HepG2 (cell line): ENCODE results near the gene KLF5. TPM values are rescaled to one million over a fixed set of nuclear protein-coding genes. Genes with fewer than 3 reads are reported as not detected.

Experiments used
- ATAC-seq: fragments of 200-7000 bp; cut with Tn5 transposase; 3 replicates; pipeline ENCODE4 v1.9.1; 2020; ENCODE audit warnings: mild to moderate bottlenecking, moderate library complexity
- BruUV-seq: library from RNA; stranded (reverse); fragments of 400-500 nt; replicated peaks from 2 replicates; lab custom pipeline; 2021; lab: Mats Ljungman, UMichigan
- CTCF ChIA-PET: fragments of 300-600 bp; formaldehyde crosslinking; extraction: SDS; loops from one replicate; lab custom pipeline; 2021; ENCODE audit warnings: low total read pairs, inconsistent platforms, low intra/inter-chr PET ratio; lab: Yijun Ruan, JAX
- POLR2A ChIA-PET: fragments of 350-600 bp; sonication (Branson Sonifier 250); formaldehyde crosslinking; loops from one replicate; lab custom pipeline; 2020; ENCODE audit warnings: antibody characterized with exemption, inconsistent platforms; lab: Yijun Ruan, JAX
- DNase-seq: peaks from one replicate; pipeline ENCODE4 v3.0.0-alpha.2; 2015; ENCODE audit warnings: low spot score
- FAIRE-seq: peaks from 3 replicates; lab custom pipeline; 2011; peaks lifted over from hg19 to GRCh38; lab: Jason Lieb, UNC
- H2AFZ ChIP-seq: one replicate; pipeline ENCODE4 v1.6.1; 2011; ENCODE audit warnings: low read length, inconsistent platforms
- H3K27ac ChIP-seq: fragments of 300-600 bp; 3 replicates; pipeline ENCODE4 v1.8.0; 2011; ENCODE audit warnings: mixed run types, mild to moderate bottlenecking, mixed read lengths, low read length, inconsistent platforms; ENCODE audit not compliant: insufficient read depth; ENCODE audit errors: extremely low read length
- H3K27me3 ChIP-seq, 2 experiments: fragments of 200-600 bp in 1 of 2; 2 replicates in 1 of 2; 3 replicates in 1 of 2; pipeline versions ENCODE4 v1.6.0 to v1.8.0; 2011; ENCODE audit warnings: low read length in 2 of 2, mild to moderate bottlenecking in 2 of 2, moderate library complexity in 2 of 2, inconsistent platforms in 1 of 2; ENCODE audit not compliant: insufficient read depth in 2 of 2, control insufficient read depth in 1 of 2
- H3K36me3 ChIP-seq, 2 experiments: fragments of 200-600 bp in 1 of 2; replicated peaks in 1 of 2; 2 replicates in 1 of 2; 3 replicates in 1 of 2; pipeline versions ENCODE4 v1.5.1 to v1.8.0; 2011; ENCODE audit warnings: low read length in 2 of 2, inconsistent platforms in 1 of 2; ENCODE audit not compliant: insufficient read depth in 2 of 2, control insufficient read depth in 1 of 2
- H3K4me1 ChIP-seq: 2 replicates; pipeline ENCODE4 v1.5.1; 2012; ENCODE audit warnings: low read length, inconsistent platforms; ENCODE audit not compliant: insufficient read depth
- H3K4me2 ChIP-seq: 2 replicates; pipeline ENCODE4 v1.6.0; 2011; ENCODE audit warnings: low read depth, low read length, inconsistent platforms
- H3K4me3 ChIP-seq, 3 experiments: fragments of 200-600 bp in 1 of 3; sonication (generic), shearing (Covaris generic) in 1 of 3; replicated peaks in 1 of 3; 2 replicates each; pipeline ENCODE4 v1.5.1; 2011 to 2016; ENCODE audit warnings: low read length in 3 of 3, inconsistent platforms in 2 of 3, low read depth in 2 of 3, mild to moderate bottlenecking in 2 of 3, control low read depth in 1 of 3, mixed read lengths in 1 of 3; ENCODE audit not compliant: insufficient read depth in 1 of 3
- H3K79me2 ChIP-seq: one replicate; pipeline ENCODE4 v1.6.1; 2011; ENCODE audit warnings: low read length, inconsistent platforms; ENCODE audit not compliant: insufficient read depth
- H3K9ac ChIP-seq: 2 replicates; pipeline ENCODE4 v1.6.0; 2011; ENCODE audit warnings: mild to moderate bottlenecking, low read depth, low read length, inconsistent platforms; ENCODE audit not compliant: insufficient read depth
- H3K9me3 ChIP-seq: 2 replicates; pipeline ENCODE4 v1.5.1; 2012; ENCODE audit warnings: mild to moderate bottlenecking, low read length
- H4K20me1 ChIP-seq: 2 replicates; pipeline ENCODE4 v1.6.0; 2011; ENCODE audit warnings: inconsistent platforms, mild to moderate bottlenecking, low read length, moderate library complexity; ENCODE audit not compliant: insufficient read depth
- DNMT3B ChIP-seq: conservative IDR thresholded peaks from 2 replicates; pipeline ENCODE4 v1.6.1; 2016; ENCODE audit warnings: missing biosample characterization, control low read depth
- HDAC6 ChIP-seq: fragments of 200-600 bp; sonication (generic); IDR thresholded peaks from 2 replicates; pipeline ENCODE4 v1.7.0; 2017; ENCODE audit warnings: mild to moderate bottlenecking, antibody characterized with exemption, low read length, low read depth
- REXO4 ChIP-seq: sonication (generic); formaldehyde crosslinking; IDR thresholded peaks from 2 replicates; pipeline ENCODE4 v1.8.0; 2022; ENCODE audit warnings: missing genetic modification reagents, mild to moderate bottlenecking, borderline replicate concordance
- SMAD1 ChIP-seq: sonication (generic); formaldehyde crosslinking; IDR thresholded peaks from 2 replicates; pipeline ENCODE4 v1.4.0; 2020; ENCODE audit warnings: missing genetic modification reagents, low read depth, mild to moderate bottlenecking, borderline replicate concordance
- SMC3 ChIP-seq: IDR thresholded peaks from 2 replicates; pipeline ENCODE4 v1.6.1; 2011; ENCODE audit warnings: low read length, improper control_type of control experiment
- SNRNP70 ChIP-seq: fragments of 200-400 bp; formaldehyde crosslinking; IDR thresholded peaks from 2 replicates; pipeline ENCODE4 v1.6.1; 2017; ENCODE audit warnings: mild to moderate bottlenecking, low read depth, low read length, moderate library complexity
- ZNF703 ChIP-seq: sonication (generic); formaldehyde crosslinking; IDR thresholded peaks from 2 replicates; pipeline ENCODE4 v1.5.1; 2020; ENCODE audit warnings: missing genetic modification reagents, mild to moderate bottlenecking, moderate library complexity, borderline replicate concordance
- ZNF775 ChIP-seq: sonication (generic); formaldehyde crosslinking; IDR thresholded peaks from 2 replicates; pipeline ENCODE4 v1.4.0; 2020; ENCODE audit warnings: missing genetic modification reagents, mild to moderate bottlenecking, moderate library complexity, borderline replicate concordance
- WGBS: methylation state at CpG from one replicate; pipeline ENCODE4 v1.1.6; 2017; ENCODE audit warnings: low lambda C conversion rate; 5-methylcytosine and 5-hydroxymethylcytosine counted together
- in situ Hi-C: cut with HindIII; loops from 2 replicates; pipeline ENCODE4 v1.10.0; 2017; ENCODE audit warnings: low pct_unique_long_range_greater_than_20kb; ENCODE audit not compliant: extremely low pct_ligation_motif_present
- intact Hi-C: fragments of 100-400 bp; cut with micrococcal nuclease; formaldehyde crosslinking; loops from one replicate; pipeline ENCODE4 v1.10.0; 2022; ENCODE audit not compliant: unreplicated experiment
- polyA plus RNA-seq, 8 experiments: library from polyadenylated mRNA; depleted of rRNA in 3 of 8; stranded (reverse) in 7 of 8; unstranded in 1 of 8; fragments of >200 nt; fragmentation: Illumina TruSeq in 4 of 8; extraction: Trizol in 4 of 8; gene quantifications; 2 replicates each; pipeline versions ENCODE4 v1.2.1 to v1.2.3, GENCODE V29; 2011 to 2016; ENCODE audit warnings: low read depth in 4 of 8, missing spikeins in 1 of 8, mixed read lengths in 1 of 8; ENCODE audit not compliant: insufficient read depth in 1 of 8
- total RNA-seq, 5 experiments: library from RNA; depleted of rRNA; stranded (reverse); fragments of >200 nt; fragmentation: Illumina TruSeq; extraction: Trizol; gene quantifications; 2 replicates each; pipeline ENCODE4 v1.2.3, GENCODE V29; 2016; ENCODE audit warnings: low read depth in 1 of 5

The KLF5 gene
- total and polyA plus RNA-seq, 2 of the 13 experiments (the other 11 are each of a cell fraction or from before 2014, with no cell fraction given): 1.7 to 9.2 TPM

- DNase-seq (no peak), FAIRE-seq (no peak), ATAC-seq (no peak)
- WGBS: 87% methylated on average over 5 of the region's 5 CpGs
- Histone ChIP-seq H3K4me3 (no peak overlapping the region), H3K27ac (no peak overlapping the region), H2AFZ (no peak overlapping the region), H3K9ac (no peak overlapping the region), H3K4me1 (no peaks in the 10 kb centered on the region), H4K20me1 (no peaks in the 10 kb centered on the region), H3K27me3 (no peaks in the 10 kb centered on the region), H3K4me2 (no peak overlapping the region), H3K9me3 (no peaks in the 10 kb centered on the region), H3K36me3 (no peaks in the 10 kb centered on the region; a peak in 1 of 5 replicates), H3K79me2 (no peaks in the 10 kb centered on the region)
- BruUV-seq: no TSS peak
- ChIA-PET CTCF (no interaction called here), POLR2A (no interaction called here)
- in situ Hi-C loops: loop anchor here (25.0 kb wide), 1 partner anchor 342 kb away; no protein-coding TSS in a partner anchor
- intact Hi-C loops: no loop called here
- TF ChIP-seq SNRNP70: no peak
- TF ChIP-seq HDAC6: no peak
Observed at GRCh38 chr13:73070451-73071098, 11.8 kb downstream of the KLF5 start.

- no peaks in the 10 kb centered on the region for H3K36me3 ChIP-seq
- no peak overlapping the region for H3K4me3 ChIP-seq
- no peaks in the 10 kb centered on the region for H3K79me2 ChIP-seq
- FAIRE-seq: no peak
- ChIA-PET CTCF (no interaction called here), POLR2A (no interaction called here)
- DNase-seq: no peak
- BruUV-seq: no TSS peak
- WGBS: 86% methylated on average over 10 of the region's 10 CpGs
- no peaks in the 10 kb centered on the region for H3K4me1 ChIP-seq
- no peaks in the 10 kb centered on the region for H3K27me3 ChIP-seq
- H4K20me1 ChIP-seq: no peaks in the 10 kb centered on the region
- no peak overlapping the region for H2AFZ ChIP-seq
- ATAC-seq: no peak
- H3K9me3 ChIP-seq: no peaks in the 10 kb centered on the region
- no peak overlapping the region for H3K4me2 ChIP-seq
- no peak overlapping the region for H3K9ac ChIP-seq
- in situ Hi-C loops (loop anchor here (25.0 kb wide), 1 partner anchor 340 kb away; no protein-coding TSS in a partner anchor), intact Hi-C loops (no loop called here)
- H3K27ac ChIP-seq: no peak overlapping the region
- TF ChIP-seq DNMT3B (CRISPR knock-in tag) (no peak), REXO4 (CRISPR knock-in tag) (no peak), SMC3 (no peak), ZNF775 (CRISPR knock-in tag) (no peak), SMAD1 (CRISPR knock-in tag) (no peak), ZNF703 (no peak)
Observed at GRCh38 chr13:73072239-73072900, 13.6 kb downstream of the KLF5 start.
